IMR-90 (cell line): ENCODE results near the gene PDZD2. TPM values are rescaled to one million over a fixed set of nuclear protein-coding genes. Genes with fewer than 3 reads are reported as not detected.
"Not testable (repeated sequence)": the region's sequence is repeated elsewhere in the genome, so short reads cannot be mapped to it uniquely, and the experiment has no call there.

Source experiments
- ATAC-seq: fragments of 200-7000 bp; cut with Tn5 transposase; 2 replicates; pipeline ENCODE4 v1.9.1; 2020; ENCODE audit warnings: low read depth, mild to moderate bottlenecking, moderate library complexity
- BruUV-seq: library from RNA; stranded (reverse); fragments of 400-500 nt; replicated peaks from 2 replicates; lab custom pipeline; 2021; lab: Mats Ljungman, UMichigan
- CTCF ChIA-PET: fragments of 300-600 bp; formaldehyde crosslinking; extraction: SDS; loops from one replicate; lab custom pipeline; 2021; ENCODE audit warnings: antibody characterized with exemption; lab: Yijun Ruan, JAX
- POLR2A ChIA-PET: fragments of 300-600 bp; sonication (Branson Sonifier 250); formaldehyde crosslinking; loops from one replicate; lab custom pipeline; 2022; ENCODE audit warnings: antibody characterized with exemption; ENCODE audit not compliant: unreplicated experiment; lab: Charles Lee
- DNase-seq: peaks from one replicate; pipeline ENCODE4 v3.0.0; 2013
- H2AFZ ChIP-seq: replicated peaks from 2 replicates; pipeline ENCODE3; 2013; ENCODE audit warnings: low read length, mild to moderate bottlenecking; ENCODE audit not compliant: poor library complexity
- H2AK5ac ChIP-seq: 2 replicates; pipeline ENCODE4 v1.6.1; 2013; ENCODE audit warnings: low read depth, low read length, inconsistent platforms
- H2AK9ac ChIP-seq: replicated peaks from 2 replicates; pipeline ENCODE3; 2013; ENCODE audit warnings: mild to moderate bottlenecking, low read depth, low read length, moderate library complexity; ENCODE audit not compliant: poor library complexity
- H2BK120ac ChIP-seq: 2 replicates; pipeline ENCODE4 v1.6.1; 2013; ENCODE audit warnings: low read depth, low read length, inconsistent platforms
- H2BK15ac ChIP-seq: 3 replicates; pipeline ENCODE4 v1.6.1; 2013; ENCODE audit warnings: low read depth, low read length, inconsistent platforms
- H2BK20ac ChIP-seq: 2 replicates; pipeline ENCODE4 v1.6.1; 2013; ENCODE audit warnings: low read depth, mild to moderate bottlenecking, inconsistent platforms, low read length, moderate library complexity
- H2BK5ac ChIP-seq: 2 replicates; pipeline ENCODE4 v1.6.1; 2013; ENCODE audit warnings: mild to moderate bottlenecking, low read depth, low read length, inconsistent platforms; ENCODE audit not compliant: poor library complexity, severe bottlenecking
- H3K14ac ChIP-seq: replicated peaks from 2 replicates; pipeline ENCODE4 v1.6.1; 2013; ENCODE audit warnings: low read depth, low read length, inconsistent platforms
- H3K18ac ChIP-seq: 2 replicates; pipeline ENCODE4 v1.6.1; 2013; ENCODE audit warnings: low read depth, low read length, control low read depth
- H3K23ac ChIP-seq: 2 replicates; pipeline ENCODE4 v1.6.1; 2013; ENCODE audit warnings: low read depth, low read length, inconsistent platforms
- H3K27ac ChIP-seq: 2 replicates; pipeline ENCODE4 v1.5.1; 2013; ENCODE audit warnings: mild to moderate bottlenecking, control low read depth, low read length; ENCODE audit not compliant: insufficient read depth
- H3K27me3 ChIP-seq: 2 replicates; pipeline ENCODE4 v1.6.1; 2013; ENCODE audit warnings: low read length; ENCODE audit not compliant: control insufficient read depth, insufficient read depth
- H3K36me3 ChIP-seq: 2 replicates; pipeline ENCODE4 v1.6.1; 2013; ENCODE audit warnings: low read length, mixed read lengths; ENCODE audit not compliant: control insufficient read depth, insufficient read depth
- H3K4ac ChIP-seq: 2 replicates; pipeline ENCODE4 v1.6.1; 2013; ENCODE audit warnings: low read depth, low read length, inconsistent platforms
- H3K4me1 ChIP-seq: 2 replicates; pipeline ENCODE4 v1.6.1; 2013; ENCODE audit warnings: low read length, mixed read lengths; ENCODE audit not compliant: control insufficient read depth, insufficient read depth
- H3K4me2 ChIP-seq: 2 replicates; pipeline ENCODE4 v1.6.1; 2013; ENCODE audit warnings: low read depth, mild to moderate bottlenecking, control low read depth, low read length, moderate library complexity
- H3K4me3 ChIP-seq: 2 replicates; pipeline ENCODE4 v1.5.1; 2013; ENCODE audit warnings: low read depth, mild to moderate bottlenecking, control low read depth, low read length, moderate library complexity; ENCODE audit not compliant: insufficient read depth
- H3K56ac ChIP-seq: 2 replicates; pipeline ENCODE4 v1.6.1; 2013; ENCODE audit warnings: low read length, inconsistent platforms; ENCODE audit not compliant: insufficient read depth; ENCODE audit errors: extremely low read depth
- H3K79me1 ChIP-seq, 2 experiments: 2 replicates each; pipeline ENCODE4 v1.6.1; 2013; ENCODE audit warnings: low read length in 2 of 2, inconsistent platforms in 1 of 2, low read depth in 1 of 2
- H3K9ac ChIP-seq: 2 replicates; pipeline ENCODE4 v1.6.1; 2013; ENCODE audit warnings: low read depth, low read length, control low read depth
- H3K9me1 ChIP-seq: 2 replicates; pipeline ENCODE4 v1.6.1; 2013; ENCODE audit warnings: low read length, inconsistent platforms; ENCODE audit not compliant: insufficient read depth
- H3K9me3 ChIP-seq: 2 replicates; pipeline ENCODE4 v1.6.1; 2013; ENCODE audit warnings: low read length; ENCODE audit not compliant: control insufficient read depth, insufficient read depth
- H4K20me1 ChIP-seq: 2 replicates; pipeline ENCODE4 v1.6.1; 2013; ENCODE audit warnings: low read length, inconsistent platforms; ENCODE audit not compliant: insufficient read depth
- H4K5ac ChIP-seq: 2 replicates; pipeline ENCODE4 v1.6.1; 2013; ENCODE audit warnings: mild to moderate bottlenecking, low read depth, low read length, control low read depth
- H4K8ac ChIP-seq, 2 experiments: 2 replicates each; pipeline ENCODE4 v1.6.1; 2013; ENCODE audit warnings: low read depth in 2 of 2, low read length in 2 of 2, control low read depth in 1 of 2, inconsistent platforms in 1 of 2
- H4K91ac ChIP-seq: 2 replicates; pipeline ENCODE4 v1.6.1; 2013; ENCODE audit warnings: low read depth, low read length, inconsistent platforms; ENCODE audit not compliant: insufficient read depth
- RAD21 ChIP-seq: IDR thresholded peaks from 2 replicates; pipeline ENCODE4 v1.6.1; 2012; ENCODE audit warnings: low read length, improper control_type of control experiment
- RCOR1 ChIP-seq: IDR thresholded peaks from 2 replicates; pipeline ENCODE4 v1.6.1; 2012; ENCODE audit warnings: mild to moderate bottlenecking, low read length, improper control_type of control experiment; ENCODE audit not compliant: insufficient replicate concordance
- SMC3 ChIP-seq: fragments of 150-350 bp; IDR thresholded peaks from 2 replicates; pipeline ENCODE4 v1.6.1; 2016; ENCODE audit warnings: low read depth, mild to moderate bottlenecking, antibody characterized with exemption, low read length, moderate library complexity
- WGBS, 2 experiments: methylation state at CpG; one replicate each; pipeline versions ENCODE4 v1.1.5 to v1.1.7; 2013; ENCODE audit warnings: missing lambda C conversion rate in 2 of 2; ENCODE audit not compliant: insufficient read length in 1 of 2; ENCODE audit errors: extremely low coverage in 2 of 2; 5-methylcytosine and 5-hydroxymethylcytosine counted together
- dilution Hi-C: fragments of 300-500 bp; cut with HindIII; formaldehyde crosslinking; loops from one replicate; pipeline ENCODE4 v1.14.3; 2018; ENCODE audit warnings: low sequenced_read_pairs; ENCODE audit not compliant: unreplicated experiment
- in situ Hi-C: fragments of 300-500 bp; cut with MboI; formaldehyde crosslinking; loops from 3 replicates; pipeline ENCODE4 v1.14.3; 2019; ENCODE audit warnings: low sequenced_read_pairs, inconsistent platforms, mixed read lengths
- intact Hi-C: fragments of 100-400 bp; cut with micrococcal nuclease; formaldehyde crosslinking; loops from 2 replicates; pipeline ENCODE4 v1.10.0; 2022
- polyA plus RNA-seq, 3 experiments: library from polyadenylated mRNA; depleted of rRNA; stranded (reverse); fragments of >200 nt; gene quantifications; 2 replicates each; pipeline ENCODE4 v1.2.3, GENCODE V29; 2012; ENCODE audit warnings: low replicate concordance in 1 of 3
- total RNA-seq: library from RNA; depleted of rRNA; stranded (reverse); fragments of >200 nt; gene quantifications from 2 replicates; pipeline ENCODE4 v1.2.3, GENCODE V29; 2012

The PDZD2 gene
- total and polyA plus RNA-seq, 2 of the 4 experiments (the other 2 are of a cell fraction), result under 0.01 to 0.02 TPM

GRCh38 chr5:31731710-31732301, 92.9 kb downstream of the PDZD2 start:
- H2AFZ ChIP-seq, result no peak overlapping the region
- H3K14ac ChIP-seq, result no peak overlapping the region
- H3K36me3 ChIP-seq, result no peaks in the 10 kb centered on the region
- no peak overlapping the region for H2BK5ac ChIP-seq
- WGBS, 2 experiments, result no CpG with 5 or more reads among the region's 3 CpGs
- no peak overlapping the region for H3K4me2 ChIP-seq
- no peaks in the 10 kb centered on the region for H3K79me1 ChIP-seq
- H2BK20ac ChIP-seq, result no peak overlapping the region
- no peak overlapping the region for H3K23ac ChIP-seq
- no peak overlapping the region for H3K18ac ChIP-seq
- no peak overlapping the region for H3K56ac ChIP-seq
- no peak for DNase-seq
- no peaks in the 10 kb centered on the region for H3K9me1 ChIP-seq
- H3K9me3 ChIP-seq, result no peaks in the 10 kb centered on the region
- ChIA-PET CTCF (interaction anchor here (0.6 kb wide), 1 partner anchor 143 kb away, joined by 4 read pairs; no protein-coding TSS in a partner anchor), POLR2A (interaction anchor here (0.6 kb wide), 1 partner anchor 554 kb away, joined by 4 read pairs; no protein-coding TSS in a partner anchor)
- H2AK5ac ChIP-seq, result no peak overlapping the region
- no peak for ATAC-seq
- H2BK120ac ChIP-seq, result no peak overlapping the region
- no peaks in the 10 kb centered on the region for H3K4me1 ChIP-seq
- peaks cover 6% of the 10 kb centered on the region for H3K27me3 ChIP-seq
- no peak overlapping the region for H3K27ac ChIP-seq
- no peak overlapping the region for H2AK9ac ChIP-seq
- dilution Hi-C loops, result no loop called here
- H3K9ac ChIP-seq, result no peak overlapping the region
- H3K4ac ChIP-seq, result no peak overlapping the region
- H4K91ac ChIP-seq, result no peak overlapping the region
- BruUV-seq, result no TSS peak
- H4K20me1 ChIP-seq, result no peaks in the 10 kb centered on the region
- H4K8ac ChIP-seq, result no peak overlapping the region
- intact Hi-C loops, result no loop called here
- TF ChIP-seq RCOR1 (no peak), SMC3 (no peak), RAD21 (no peak)
- no peak overlapping the region for H3K4me3 ChIP-seq
- in situ Hi-C loops, result no loop called here
- no peak overlapping the region for H4K5ac ChIP-seq
- no peak overlapping the region for H2BK15ac ChIP-seq

GRCh38 chr5:31732821-31733220, 93.9 kb downstream of the PDZD2 start:
- H3K36me3 ChIP-seq, H3K4ac ChIP-seq, H3K4me1 ChIP-seq, H3K14ac ChIP-seq, H4K8ac ChIP-seq, H2BK5ac ChIP-seq, H4K91ac ChIP-seq, ATAC-seq, in situ Hi-C loops, CTCF ChIA-PET, H3K9me3 ChIP-seq, dilution Hi-C loops, H3K79me1 ChIP-seq, DNase-seq, H3K9me1 ChIP-seq, H2AFZ ChIP-seq, H2BK20ac ChIP-seq, H3K56ac ChIP-seq, H2BK15ac ChIP-seq, H3K27me3 ChIP-seq, H3K23ac ChIP-seq, H4K5ac ChIP-seq, H2AK5ac ChIP-seq, H4K20me1 ChIP-seq, H2BK120ac ChIP-seq, H3K9ac ChIP-seq, H3K4me2 ChIP-seq, H3K4me3 ChIP-seq, intact Hi-C loops, H2AK9ac ChIP-seq, H3K27ac ChIP-seq, H3K18ac ChIP-seq, BruUV-seq: not testable (repeated sequence)
- POLR2A ChIA-PET, result interaction anchor here (0.6 kb wide), 1 partner anchor 553 kb away, joined by 4 read pairs; no protein-coding TSS in a partner anchor
- no CpG with 5 or more reads among the region's 12 CpGs for WGBS, 2 experiments
